HUES48 (cell line): ENCODE measurements around the gene SUCLG1.

Source experiments
- H3K27ac ChIP-seq: one replicate; pipeline ENCODE4 v1.7.0; 2013; ENCODE audit warnings: low read depth, low read length, inconsistent platforms
- H3K27me3 ChIP-seq: 2 replicates; pipeline ENCODE4 v1.6.1; 2013; ENCODE audit warnings: mild to moderate bottlenecking, low read length; ENCODE audit not compliant: control insufficient read depth, insufficient read depth
- H3K36me3 ChIP-seq: 2 replicates; pipeline ENCODE4 v1.6.1; 2013; ENCODE audit warnings: low read length; ENCODE audit not compliant: control insufficient read depth, insufficient read depth
- H3K4me1 ChIP-seq: 2 replicates; pipeline ENCODE4 v1.6.1; 2013; ENCODE audit warnings: mild to moderate bottlenecking, low read length; ENCODE audit not compliant: control insufficient read depth, insufficient read depth
- H3K4me3 ChIP-seq: 2 replicates; pipeline ENCODE4 v1.5.1; 2013; ENCODE audit warnings: mild to moderate bottlenecking, low read depth, low read length
- H3K9ac ChIP-seq: 2 replicates; pipeline ENCODE4 v1.6.1; 2013; ENCODE audit warnings: mild to moderate bottlenecking, low read depth, low read length, moderate library complexity
- H3K9me3 ChIP-seq: 2 replicates; pipeline ENCODE4 v1.6.1; 2013; ENCODE audit warnings: low read length; ENCODE audit not compliant: control insufficient read depth, insufficient read depth

SUCLG1 gene

GRCh38 chr2:84449055-84449454 lies 10.0 kb downstream of the SUCLG1 start:
- no peaks in the 10 kb centered on the region for H3K4me1 ChIP-seq
- H3K9me3 ChIP-seq = no peaks in the 10 kb centered on the region
- H3K4me3 ChIP-seq = no peak overlapping the region
- no peak overlapping the region for H3K27ac ChIP-seq
- H3K27me3 ChIP-seq = no peaks in the 10 kb centered on the region
- 0 out of 2 replicates have a peak, but pooled peaks cover 6% of the 10 kb centered on the region for H3K36me3 ChIP-seq
- no peak overlapping the region for H3K9ac ChIP-seq

- peaks cover 39% of the 10 kb centered on the region for H3K36me3 ChIP-seq
- H3K9ac ChIP-seq = no peak overlapping the region
- no peak overlapping the region for H3K27ac ChIP-seq
- H3K9me3 ChIP-seq = no peaks in the 10 kb centered on the region
- no peaks in the 10 kb centered on the region for H3K4me1 ChIP-seq
- H3K27me3 ChIP-seq = no peaks in the 10 kb centered on the region
- no peak overlapping the region for H3K4me3 ChIP-seq
Measured at GRCh38 chr2:84443477-84443876, 15.6 kb downstream of the SUCLG1 start.

GRCh38 chr2:84442888-84443287 lies 16.2 kb downstream of the SUCLG1 start:
- H3K9me3 ChIP-seq = no peaks in the 10 kb centered on the region
- H3K4me3 ChIP-seq = no peak overlapping the region
- H3K9ac ChIP-seq = no peak overlapping the region
- peaks cover 44% of the 10 kb centered on the region for H3K36me3 ChIP-seq
- no peak overlapping the region for H3K27ac ChIP-seq
- H3K27me3 ChIP-seq = no peaks in the 10 kb centered on the region
- no peaks in the 10 kb centered on the region for H3K4me1 ChIP-seq

GRCh38 chr2:84441505-84441904 lies 17.6 kb downstream of the SUCLG1 start:
- Histone ChIP-seq H3K4me1 (0 out of 2 replicates have a peak, but pooled peaks cover under 1% of the 10 kb centered on the region), H3K27me3 (no peaks in the 10 kb centered on the region), H3K36me3 (peaks cover 47% of the 10 kb centered on the region), H3K9ac (no peak overlapping the region), H3K4me3 (no peak overlapping the region), H3K27ac (no peak overlapping the region), H3K9me3 (no peaks in the 10 kb centered on the region)

GRCh38 chr2:84441036-84441435 lies 18.0 kb downstream of the SUCLG1 start:
- no peak overlapping the region for H3K27ac ChIP-seq
- H3K27me3 ChIP-seq = no peaks in the 10 kb centered on the region
- peaks cover 47% of the 10 kb centered on the region for H3K36me3 ChIP-seq
- no peaks in the 10 kb centered on the region for H3K9me3 ChIP-seq
- no peak overlapping the region for H3K9ac ChIP-seq
- H3K4me1 ChIP-seq = 0 out of 2 replicates have a peak, but pooled peaks cover 5% of the 10 kb centered on the region
- no peak overlapping the region for H3K4me3 ChIP-seq

GRCh38 chr2:84435345-84436025 lies 23.6 kb downstream of the SUCLG1 start:
- Histone ChIP-seq H3K27ac (no peak overlapping the region), H3K36me3 (peaks cover 56% of the 10 kb centered on the region), H3K9ac (no peak overlapping the region), H3K9me3 (no peaks in the 10 kb centered on the region), H3K4me1 (0 out of 2 replicates have a peak, but pooled peaks cover 6% of the 10 kb centered on the region), H3K4me3 (no peak overlapping the region), H3K27me3 (no peaks in the 10 kb centered on the region)

GRCh38 chr2:84429328-84429727 lies 29.8 kb downstream of the SUCLG1 start:
- Histone ChIP-seq H3K27me3 (no peaks in the 10 kb centered on the region), H3K36me3 (peaks cover 52% of the 10 kb centered on the region), H3K27ac (no peak overlapping the region), H3K9ac (no peak overlapping the region), H3K9me3 (no peaks in the 10 kb centered on the region), H3K4me1 (no peaks in the 10 kb centered on the region), H3K4me3 (no peak overlapping the region)

- H3K9me3 ChIP-seq = no peaks in the 10 kb centered on the region
- peaks cover 42% of the 10 kb centered on the region for H3K36me3 ChIP-seq
- H3K4me1 ChIP-seq = no peaks in the 10 kb centered on the region
- no peak overlapping the region for H3K9ac ChIP-seq
- no peak overlapping the region for H3K27ac ChIP-seq
- H3K4me3 ChIP-seq = no peak overlapping the region
- no peaks in the 10 kb centered on the region for H3K27me3 ChIP-seq
Measured at GRCh38 chr2:84427235-84428138, 31.6 kb downstream of the SUCLG1 start.

- Histone ChIP-seq H3K9me3 (no peaks in the 10 kb centered on the region), H3K4me3 (no peak overlapping the region), H3K36me3 (peaks cover 25% of the 10 kb centered on the region), H3K27ac (no peak overlapping the region), H3K27me3 (no peaks in the 10 kb centered on the region), H3K4me1 (no peaks in the 10 kb centered on the region), H3K9ac (no peak overlapping the region)
Measured at GRCh38 chr2:84425310-84425709, 33.8 kb downstream of the SUCLG1 start.

GRCh38 chr2:84424152-84424551 lies 34.9 kb downstream of the SUCLG1 start:
- Histone ChIP-seq H3K27me3 (no peaks in the 10 kb centered on the region), H3K4me1 (no peaks in the 10 kb centered on the region), H3K4me3 (no peak overlapping the region), H3K27ac (no peak overlapping the region), H3K9ac (no peak overlapping the region), H3K36me3 (peaks cover 17% of the 10 kb centered on the region), H3K9me3 (no peaks in the 10 kb centered on the region)

- Histone ChIP-seq H3K9ac (no peak overlapping the region), H3K27me3 (no peaks in the 10 kb centered on the region), H3K4me1 (no peaks in the 10 kb centered on the region), H3K27ac (no peak overlapping the region), H3K36me3 (peaks cover 5% of the 10 kb centered on the region; the same call in 1 of the 2 replicates), H3K9me3 (no peaks in the 10 kb centered on the region), H3K4me3 (no peak overlapping the region)
Measured at GRCh38 chr2:84421791-84422190, 37.3 kb downstream of the SUCLG1 start.
